ENCODE results near the gene ASB18. TPM values are rescaled to one million over a fixed set of nuclear protein-coding genes. Genes with fewer than 3 reads are reported as not detected.
"Not testable (repeated sequence)": the region's sequence is repeated elsewhere in the genome, so short reads cannot be mapped to it uniquely, and the experiment has no call there.

ASB18 gene
- total and polyA plus RNA-seq, 2 of the 4 experiments (the other 2 are of a cell fraction) = not detected

DNA sequence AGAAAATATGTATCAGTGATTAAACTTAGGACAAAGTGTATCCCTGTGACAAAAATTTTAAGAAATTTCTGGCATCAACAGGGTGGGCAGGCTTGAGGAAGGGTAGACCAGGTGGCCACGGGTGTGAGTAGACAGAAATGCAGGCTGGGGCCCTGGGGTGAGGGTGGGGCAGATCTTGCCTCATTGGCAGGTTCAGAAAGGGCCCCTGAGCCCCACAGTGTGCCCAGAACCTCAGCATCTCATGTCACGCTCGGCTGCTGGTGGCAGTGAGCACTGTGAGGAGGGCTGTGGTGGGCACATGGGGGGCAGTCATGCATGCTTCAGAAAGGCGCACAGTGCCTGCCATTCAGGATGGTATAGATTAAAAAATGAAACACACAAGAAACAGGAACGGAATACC, 7.6 kb upstream of the ASB18 start:
- in situ Hi-C loops (cut with MboI; ENCODE audit: low sequenced_read_pairs) = no loop called here

DNA sequence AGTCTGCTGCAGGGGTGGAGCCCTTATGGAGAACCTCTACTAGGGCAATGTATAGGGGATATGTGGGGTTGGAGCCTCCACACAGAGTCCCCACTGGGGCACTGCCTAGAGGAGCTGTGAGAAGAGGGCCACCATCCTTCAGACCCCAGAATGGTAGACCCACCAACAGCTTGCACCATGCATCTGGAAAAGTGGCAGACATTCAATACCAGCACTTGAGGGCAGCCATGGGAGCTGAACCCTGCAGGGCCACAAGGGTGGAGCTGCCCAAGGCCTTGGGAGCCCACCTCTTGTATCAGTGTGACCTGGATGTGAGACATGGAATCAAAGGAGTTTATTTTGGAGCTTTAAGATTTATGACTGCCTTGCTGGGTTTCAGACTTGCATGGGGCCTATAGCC, 5.7 kb upstream of the ASB18 start:
- intact Hi-C loops (cut with micrococcal nuclease); H4K8ac ChIP-seq (ENCODE audit: low read depth in 2 of 2, low read length in 2 of 2); dilution Hi-C loops (cut with HindIII; ENCODE audit: low sequenced_read_pairs, unreplicated experiment); H4K91ac ChIP-seq (ENCODE audit: insufficient read depth, low read depth, low read length); H3K9me3 ChIP-seq (ENCODE audit: control insufficient read depth, insufficient read depth, low read length); H3K9ac ChIP-seq (ENCODE audit: low read depth, low read length); BruUV-seq (replicated peaks); in situ Hi-C loops (cut with MboI; ENCODE audit: low sequenced_read_pairs); H3K14ac ChIP-seq (replicated peaks; ENCODE audit: low read depth, low read length); POLR2A ChIA-PET (ENCODE audit: unreplicated experiment); H3K4me3 ChIP-seq (ENCODE audit: insufficient read depth, low read depth, low read length); H3K18ac ChIP-seq (ENCODE audit: low read depth, low read length); H3K9me1 ChIP-seq (ENCODE audit: insufficient read depth, low read length); H3K36me3 ChIP-seq (ENCODE audit: control insufficient read depth, insufficient read depth, low read length); H3K4me2 ChIP-seq (ENCODE audit: low read depth, low read length); H3K27ac ChIP-seq (ENCODE audit: insufficient read depth, low read length); H2AK9ac ChIP-seq (replicated peaks; ENCODE audit: low read depth, low read length, poor library complexity); H2BK15ac ChIP-seq (ENCODE audit: low read depth, low read length); H3K23ac ChIP-seq (ENCODE audit: low read depth, low read length); H3K56ac ChIP-seq (ENCODE audit: extremely low read depth, insufficient read depth, low read length); H4K5ac ChIP-seq (ENCODE audit: low read depth, low read length); H3K79me1 ChIP-seq (ENCODE audit: low read depth in 1 of 2, low read length in 2 of 2); H3K4ac ChIP-seq (ENCODE audit: low read depth, low read length); H2AFZ ChIP-seq (replicated peaks; ENCODE audit: low read length, poor library complexity); CTCF ChIA-PET; ATAC-seq (ENCODE audit: low read depth); H3K27me3 ChIP-seq (ENCODE audit: control insufficient read depth, insufficient read depth, low read length); H4K20me1 ChIP-seq (ENCODE audit: insufficient read depth, low read length); H3K4me1 ChIP-seq (ENCODE audit: control insufficient read depth, insufficient read depth, low read length); H2AK5ac ChIP-seq (ENCODE audit: low read depth, low read length); DNase-seq; H2BK20ac ChIP-seq (ENCODE audit: low read depth, low read length); H2BK5ac ChIP-seq (ENCODE audit: low read depth, low read length, poor library complexity, severe bottlenecking); H2BK120ac ChIP-seq (ENCODE audit: low read depth, low read length): not testable (repeated sequence)

More for the DNA sequence above, 7.6 kb upstream of the ASB18 start:
- POLR2A ChIA-PET (ENCODE audit: unreplicated experiment) = no interaction called here
- no peak overlapping the region for H2AK5ac ChIP-seq (ENCODE audit: low read depth, low read length)
- no peak for ATAC-seq (ENCODE audit: low read depth)
- peaks cover 3% of the 10 kb centered on the region; the same call in 1 of the 2 replicates for H3K9me3 ChIP-seq (ENCODE audit: control insufficient read depth, insufficient read depth, low read length)
- no peak overlapping the region for H3K23ac ChIP-seq (ENCODE audit: low read depth, low read length)
- no peak overlapping the region for H3K56ac ChIP-seq (ENCODE audit: extremely low read depth, insufficient read depth, low read length)
- no peak overlapping the region for H3K4me3 ChIP-seq (ENCODE audit: insufficient read depth, low read depth, low read length)
- no peak overlapping the region for H2BK20ac ChIP-seq (ENCODE audit: low read depth, low read length)
- CTCF ChIA-PET = no interaction called here
- intact Hi-C loops (cut with micrococcal nuclease) = no loop called here
- no peaks in the 10 kb centered on the region for H3K36me3 ChIP-seq (ENCODE audit: control insufficient read depth, insufficient read depth, low read length)
- no peak overlapping the region for H3K4me2 ChIP-seq (ENCODE audit: low read depth, low read length)
- H3K27ac ChIP-seq (ENCODE audit: insufficient read depth, low read length) = no peak overlapping the region
- no peak overlapping the region for H2BK120ac ChIP-seq (ENCODE audit: low read depth, low read length)
- no peak overlapping the region for H2AFZ ChIP-seq (replicated peaks; ENCODE audit: low read length, poor library complexity)
- 0% methylated on average over 1 of the region's 5 CpGs; no CpG with 5 or more reads in 1 of the 2 experiments for WGBS, 2 experiments (ENCODE audit: extremely low coverage in 2 of 2, insufficient read length in 1 of 2)
- no peak overlapping the region for H2AK9ac ChIP-seq (replicated peaks; ENCODE audit: low read depth, low read length, poor library complexity)
- H4K5ac ChIP-seq (ENCODE audit: low read depth, low read length) = no peak overlapping the region
- no peak overlapping the region for H3K4ac ChIP-seq (ENCODE audit: low read depth, low read length)
- no peak overlapping the region for H3K18ac ChIP-seq (ENCODE audit: low read depth, low read length)
- H2BK5ac ChIP-seq (ENCODE audit: low read depth, low read length, poor library complexity, severe bottlenecking) = no peak overlapping the region
- no peaks in the 10 kb centered on the region for H3K27me3 ChIP-seq (ENCODE audit: control insufficient read depth, insufficient read depth, low read length)
- H4K8ac ChIP-seq (ENCODE audit: low read depth in 2 of 2, low read length in 2 of 2) = no peak overlapping the region
- no peaks in the 10 kb centered on the region for H3K79me1 ChIP-seq (ENCODE audit: low read depth in 1 of 2, low read length in 2 of 2)
- no peak overlapping the region for H4K91ac ChIP-seq (ENCODE audit: insufficient read depth, low read depth, low read length)
- H3K14ac ChIP-seq (replicated peaks; ENCODE audit: low read depth, low read length) = no peak overlapping the region
- no peaks in the 10 kb centered on the region for H3K9me1 ChIP-seq (ENCODE audit: insufficient read depth, low read length)
- H3K4me1 ChIP-seq (ENCODE audit: control insufficient read depth, insufficient read depth, low read length) = no peaks in the 10 kb centered on the region
- TF ChIP-seq MAZ (IDR thresholded peaks at IDR 0.05; ENCODE audit: borderline replicate concordance, low read depth, low read length) (no peak), SMC3 (IDR thresholded peaks at IDR 0.05; ENCODE audit: low read depth, low read length) (no peak), CEBPB (IDR thresholded peaks at IDR 0.05; ENCODE audit: low read depth, low read length) (no peak), RAD21 (IDR thresholded peaks at IDR 0.05; ENCODE audit: low read length) (no peak), NFE2L2 (IDR thresholded peaks at IDR 0.05; ENCODE audit: low read depth, low read length) (no peak), RFX5 (IDR thresholded peaks at IDR 0.05; ENCODE audit: low read depth, low read length) (no peak), CHD1 (IDR thresholded peaks at IDR 0.05; ENCODE audit: low read depth, low read length) (no peak), RCOR1 (IDR thresholded peaks at IDR 0.05; ENCODE audit: insufficient replicate concordance, low read length) (no peak), POLR2A (IDR thresholded peaks at IDR 0.05; ENCODE audit: low read depth, low read length) (no peak)
- TF ChIP-seq, protein P1, sequence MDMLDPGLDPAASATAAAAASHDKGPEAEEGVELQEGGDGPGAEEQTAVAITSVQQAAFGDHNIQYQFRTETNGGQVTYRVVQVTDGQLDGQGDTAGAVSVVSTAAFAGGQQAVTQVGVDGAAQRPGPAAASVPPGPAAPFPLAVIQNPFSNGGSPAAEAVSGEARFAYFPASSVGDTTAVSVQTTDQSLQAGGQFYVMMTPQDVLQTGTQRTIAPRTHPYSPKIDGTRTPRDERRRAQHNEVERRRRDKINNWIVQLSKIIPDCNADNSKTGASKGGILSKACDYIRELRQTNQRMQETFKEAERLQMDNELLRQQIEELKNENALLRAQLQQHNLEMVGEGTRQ (IDR thresholded peaks at IDR 0.05; ENCODE audit: low read depth, low read length) = no peak
- dilution Hi-C loops (cut with HindIII; ENCODE audit: low sequenced_read_pairs, unreplicated experiment) = no loop called here
- no peak overlapping the region for H2BK15ac ChIP-seq (ENCODE audit: low read depth, low read length)
- DNase-seq = no peak
- no TSS peak for BruUV-seq (replicated peaks)
- no peak overlapping the region for H3K9ac ChIP-seq (ENCODE audit: low read depth, low read length)
- H4K20me1 ChIP-seq (ENCODE audit: insufficient read depth, low read length) = no peaks in the 10 kb centered on the region
